Ovary (tissue), 9 donors: Measurements from ENCODE around the gene MUC6. TPM values are rescaled to one million over a fixed set of nuclear protein-coding genes. Genes with fewer than 3 reads are reported as not detected.

Experiments
- DNase-seq, 5 donors: peaks; one replicate each; pipeline ENCODE4 v3.0.0-alpha.2; 2019 to 2020
- H3K27ac ChIP-seq, 2 donors: fragments of 200-600 bp; one replicate each; pipeline versions ENCODE4 v1.5.1 to v1.8.0; 2019 to 2022
- H3K27me3 ChIP-seq: fragments of 200-600 bp; one replicate; pipeline ENCODE4 v1.8.0; 2022
- H3K36me3 ChIP-seq: fragments of 200-600 bp; sonication (generic); one replicate; pipeline ENCODE4 v1.5.1; 2019
- H3K4me1 ChIP-seq: one replicate; pipeline ENCODE4 v1.8.1; 2013; ENCODE audit warnings: mild to moderate bottlenecking, moderate library complexity; ENCODE audit not compliant: insufficient read depth
- H3K4me3 ChIP-seq: fragments of 200-600 bp; sonication (generic); one replicate; pipeline ENCODE4 v1.5.1; 2017
- H3K9me3 ChIP-seq, 2 donors: fragments of 200-600 bp in 1 of 2; sonication (generic) in 1 of 2; one replicate each; pipeline versions ENCODE4 v1.5.1 to v1.8.1; 2013 to 2019; ENCODE audit warnings: mild to moderate bottlenecking in 1 of 2, moderate library complexity in 1 of 2
- CTCF ChIP-seq, 3 donors: fragments of 450-650 bp in 2 of 3; fragments of 200-600 bp in 1 of 3; IDR thresholded peaks; one replicate each; pipeline versions ENCODE4 v1.5.1 to v1.8.0; 2016 to 2022; ENCODE audit warnings: antibody characterized with exemption in 3 of 3, mild to moderate bottlenecking in 1 of 3
- EP300 ChIP-seq: sonication (generic); formaldehyde crosslinking; IDR thresholded peaks from one replicate; pipeline ENCODE4 v1.6.1; 2017; ENCODE audit warnings: antibody characterized with exemption
- POLR2A ChIP-seq: fragments of 450-650 bp; IDR thresholded peaks from one replicate; pipeline ENCODE4 v1.6.1; 2017; ENCODE audit warnings: antibody characterized with exemption, mild to moderate bottlenecking, moderate library complexity
- WGBS, 3 donors: extraction: QIAGEN DNeasy Blood & Tissue Kit in 1 of 3; methylation state at CpG; one replicate each; pipeline versions ENCODE4 v1.1.5 to v1.1.7; 2013 to 2017; 5-methylcytosine and 5-hydroxymethylcytosine counted together
- intact Hi-C, 4 donors: fragments of 100-400 bp; cut with DNase I; formaldehyde crosslinking; loops; one replicate each; pipeline versions ENCODE4 v1.11.0 to v1.15.1; 2022 to 2023
- polyA plus RNA-seq, 2 donors: library from polyadenylated mRNA; stranded (reverse); fragments of 200-250 nt in 1 of 2; fragments of 350-450 nt in 1 of 2; fragmentation: Illumina TruSeq in 1 of 2; extraction: RNeasy Lipid Tissue Mini Kit (QIAGEN cat#74804) in 1 of 2; gene quantifications; one replicate each; pipeline ENCODE4 v1.2.3, GENCODE V29; 2013 to 2014
- total RNA-seq, 7 donors: library from RNA; depleted of rRNA in 2 of 7; stranded (reverse); fragments of >200 nt in 2 of 7; fragmentation: NEBNext Ultra II Directional in 3 of 7; extraction: Animal tissue kit (Norgen Biotek cat#: 25700) in 3 of 7; gene quantifications; one replicate each; pipeline versions ENCODE4 v1.1.0 to v1.2.4, GENCODE V29; 2016 to 2023
- donor health status: DM: no; HTN: no; CAD: no; lungs with moderate emphysema.
- donor health status: DM: no; HTN: no; CAD: no.
- donor health status: Bipolar disorder and iron deficiency.
- donor health status: DM: yes; HTN: yes; CAD: no.
- donor health status: DM: no; HTN: no; CAD: no.
- donor health status: DM: yes; HTN: yes; CAD: no.

The MUC6 gene
- total and polyA plus RNA-seq, 9 donors: 0.02 to 7.2 (median 0.31) TPM; not detected in 1

- Histone ChIP-seq H3K36me3 (no peaks in the 10 kb centered on the region), H3K4me3 (no peak overlapping the region), H3K27ac (no peak overlapping the region), H3K4me1 (peaks cover 2% of the 10 kb centered on the region), H3K27me3 (no peaks in the 10 kb centered on the region), H3K9me3 (no peaks in the 10 kb centered on the region)
- no peak for DNase-seq
- TF ChIP-seq EP300: no peak
- TF ChIP-seq CTCF (IDR thresholded peaks at IDR 0.05): no peak
- TF ChIP-seq POLR2A: no peak
- 86 to 91% (median 89%) methylated on average over 29 to 32 of the region's 32 CpGs for WGBS, 3 donors
- intact Hi-C loops: loop anchor here in 1 of 4 donors (10.0 kb wide), 1 partner anchor 147 kb away; no protein-coding TSS in a partner anchor
Observed at GRCh38 chr11:1001617-1002405, 34.7 kb downstream of the MUC6 start.

GRCh38 chr11:1000357-1001278 lies 35.9 kb downstream of the MUC6 start:
- Histone ChIP-seq H3K27me3 (no peaks in the 10 kb centered on the region), H3K36me3 (no peaks in the 10 kb centered on the region), H3K4me3 (no peak overlapping the region), H3K27ac (no peak overlapping the region), H3K4me1 (no peaks in the 10 kb centered on the region), H3K9me3 (no peaks in the 10 kb centered on the region)
- no peak for DNase-seq
- TF ChIP-seq CTCF (IDR thresholded peaks at IDR 0.05) (no peak), POLR2A (no peak), EP300 (no peak)
- intact Hi-C loops: loop anchor here in 1 of 4 donors (10.0 kb wide), 1 partner anchor 146 kb away; no protein-coding TSS in a partner anchor
- WGBS, 3 donors: 72 to 79% (median 74%) methylated on average over 38 of the region's 38 CpGs

GRCh38 chr11:999009-999408 lies 37.5 kb downstream of the MUC6 start:
- H3K27ac ChIP-seq: no peak overlapping the region
- 93 to 96% (median 94%) methylated on average over 10 of the region's 10 CpGs for WGBS, 3 donors
- no peak overlapping the region for H3K4me3 ChIP-seq
- DNase-seq: no peak
- no peaks in the 10 kb centered on the region for H3K4me1 ChIP-seq
- TF ChIP-seq EP300 (no peak), CTCF (IDR thresholded peaks at IDR 0.05) (no peak), POLR2A (no peak)
- no peaks in the 10 kb centered on the region for H3K27me3 ChIP-seq
- intact Hi-C loops: no loop called here
- no peaks in the 10 kb centered on the region for H3K9me3 ChIP-seq
- no peaks in the 10 kb centered on the region for H3K36me3 ChIP-seq

GRCh38 chr11:997907-998306 lies 38.6 kb downstream of the MUC6 start:
- Histone ChIP-seq H3K27me3 (no peaks in the 10 kb centered on the region), H3K9me3 (no peaks in the 10 kb centered on the region), H3K4me1 (no peaks in the 10 kb centered on the region), H3K27ac (no peak overlapping the region), H3K36me3 (no peaks in the 10 kb centered on the region), H3K4me3 (no peak overlapping the region)
- no peak for DNase-seq
- intact Hi-C loops: no loop called here
- no peak for TF ChIP-seq POLR2A
- TF ChIP-seq EP300: no peak
- no peak for TF ChIP-seq CTCF (IDR thresholded peaks at IDR 0.05)
- 85 to 90% (median 86%) methylated on average over 14 of the region's 14 CpGs for WGBS, 3 donors
